HFF-Myc (cell line): ENCODE measurements around the gene CDKL1.
"Not testable (repeated sequence)": the region's sequence is repeated elsewhere in the genome, so short reads cannot be mapped to it uniquely, and the experiment has no call there.

Experiments used
- DNase-seq: peaks from one replicate; pipeline ENCODE4 v3.0.0-alpha.2; 2011; ENCODE audit warnings: low read depth; ENCODE audit errors: extremely low read depth
- H3K4me3 ChIP-seq: replicated peaks from 2 replicates; pipeline ENCODE4 v1.5.1; 2011; ENCODE audit warnings: low read depth, mild to moderate bottlenecking, control low read depth, low read length
- TF ChIP-seq, protein P1 (sequence below): IDR thresholded peaks from 2 replicates; pipeline ENCODE4 v1.5.1; 2012; ENCODE audit warnings: mild to moderate bottlenecking, low read depth, low read length, control low read depth; ENCODE audit errors: missing control alignments

CDKL1 gene

DNA sequence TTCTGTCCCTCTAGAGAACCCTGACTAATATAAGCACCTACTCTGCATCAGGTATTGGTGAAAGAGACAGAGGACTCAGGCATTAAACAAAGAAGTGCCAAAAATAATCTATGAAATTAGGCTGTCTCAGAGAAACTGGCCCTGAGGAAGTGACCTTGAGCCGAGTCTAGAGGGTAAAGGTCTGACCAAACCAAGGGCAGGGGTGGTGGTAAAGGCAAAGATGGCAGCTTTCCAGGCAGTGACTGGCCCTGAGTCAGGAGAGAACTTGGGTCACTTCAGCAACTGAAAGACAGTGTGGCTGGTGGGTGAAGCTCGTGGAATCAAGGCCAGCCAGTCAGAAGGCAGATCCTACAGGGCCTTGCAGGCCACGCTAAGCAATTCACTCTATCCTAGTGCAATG lies 30.6 kb downstream of the CDKL1 start:
- H3K4me3 ChIP-seq = no peak overlapping the region
- TF ChIP-seq, protein P1, sequence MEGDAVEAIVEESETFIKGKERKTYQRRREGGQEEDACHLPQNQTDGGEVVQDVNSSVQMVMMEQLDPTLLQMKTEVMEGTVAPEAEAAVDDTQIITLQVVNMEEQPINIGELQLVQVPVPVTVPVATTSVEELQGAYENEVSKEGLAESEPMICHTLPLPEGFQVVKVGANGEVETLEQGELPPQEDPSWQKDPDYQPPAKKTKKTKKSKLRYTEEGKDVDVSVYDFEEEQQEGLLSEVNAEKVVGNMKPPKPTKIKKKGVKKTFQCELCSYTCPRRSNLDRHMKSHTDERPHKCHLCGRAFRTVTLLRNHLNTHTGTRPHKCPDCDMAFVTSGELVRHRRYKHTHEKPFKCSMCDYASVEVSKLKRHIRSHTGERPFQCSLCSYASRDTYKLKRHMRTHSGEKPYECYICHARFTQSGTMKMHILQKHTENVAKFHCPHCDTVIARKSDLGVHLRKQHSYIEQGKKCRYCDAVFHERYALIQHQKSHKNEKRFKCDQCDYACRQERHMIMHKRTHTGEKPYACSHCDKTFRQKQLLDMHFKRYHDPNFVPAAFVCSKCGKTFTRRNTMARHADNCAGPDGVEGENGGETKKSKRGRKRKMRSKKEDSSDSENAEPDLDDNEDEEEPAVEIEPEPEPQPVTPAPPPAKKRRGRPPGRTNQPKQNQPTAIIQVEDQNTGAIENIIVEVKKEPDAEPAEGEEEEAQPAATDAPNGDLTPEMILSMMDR = no peak
- no peak for DNase-seq

DNA sequence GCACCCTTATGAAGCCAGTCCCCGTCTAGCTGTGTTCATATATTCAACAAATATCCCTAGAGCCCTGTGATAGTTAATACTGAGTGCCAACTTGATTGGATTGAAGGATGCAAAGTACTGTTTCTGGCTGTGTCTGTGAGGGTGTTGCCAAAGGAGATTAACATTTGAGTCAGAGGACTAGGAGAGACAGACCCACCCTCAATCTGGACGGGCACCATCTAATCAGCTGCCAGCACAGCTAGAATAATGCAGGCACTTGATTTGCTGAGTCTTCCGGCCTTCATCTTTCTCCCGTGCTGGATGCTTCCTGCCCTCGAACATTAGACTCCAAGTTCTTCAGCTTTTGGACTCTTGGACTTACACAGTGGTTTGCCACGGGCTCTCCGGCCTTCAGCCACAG lies 31.1 kb downstream of the CDKL1 start:
- DNase-seq, H3K4me3 ChIP-seq: not testable (repeated sequence)

DNA sequence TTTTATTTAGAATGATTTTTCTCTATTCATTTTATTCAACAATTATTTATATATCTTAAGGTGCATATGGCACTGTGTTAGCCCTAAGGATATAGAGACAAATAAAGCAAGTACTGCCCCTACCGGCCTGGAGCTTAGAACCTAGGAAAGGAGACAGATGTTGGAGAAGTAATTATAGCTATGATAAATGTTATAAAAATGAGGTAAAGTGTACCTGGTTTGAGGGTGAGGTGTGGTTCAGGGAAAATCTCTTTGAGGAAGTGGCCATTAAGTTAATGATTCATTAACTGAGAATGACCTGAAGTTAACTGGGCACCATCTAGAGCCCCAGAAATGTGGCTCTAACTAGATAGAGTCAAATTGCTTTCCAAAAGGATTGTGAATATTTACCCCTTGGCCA lies 31.9 kb downstream of the CDKL1 start:
- DNase-seq = no peak
- TF ChIP-seq, protein P1 = no peak

DNA sequence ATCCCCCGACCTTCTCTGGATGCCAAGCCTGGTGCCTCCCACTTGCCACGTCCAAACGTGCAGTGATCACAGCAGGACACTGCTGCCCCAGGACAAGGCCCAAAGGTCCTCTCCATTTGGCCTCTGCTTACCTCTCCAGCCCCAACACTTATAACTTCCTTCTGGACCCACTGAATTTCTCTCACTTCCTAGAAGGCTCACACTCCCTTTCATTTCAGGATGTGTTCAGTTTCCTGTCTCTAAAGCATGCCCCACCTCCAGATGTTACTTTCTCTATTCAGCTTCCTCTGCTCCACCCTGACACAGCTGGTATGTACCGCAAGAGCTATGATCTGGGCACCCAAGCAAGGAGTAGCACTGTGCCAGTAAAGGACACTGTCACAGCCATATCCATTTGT lies 33.0 kb downstream of the CDKL1 start:
- DNase-seq = no peak
- TF ChIP-seq, protein P1 = no peak

More for the DNA sequence above, 31.9 kb downstream of the CDKL1 start:
- no peak overlapping the region for H3K4me3 ChIP-seq

DNA sequence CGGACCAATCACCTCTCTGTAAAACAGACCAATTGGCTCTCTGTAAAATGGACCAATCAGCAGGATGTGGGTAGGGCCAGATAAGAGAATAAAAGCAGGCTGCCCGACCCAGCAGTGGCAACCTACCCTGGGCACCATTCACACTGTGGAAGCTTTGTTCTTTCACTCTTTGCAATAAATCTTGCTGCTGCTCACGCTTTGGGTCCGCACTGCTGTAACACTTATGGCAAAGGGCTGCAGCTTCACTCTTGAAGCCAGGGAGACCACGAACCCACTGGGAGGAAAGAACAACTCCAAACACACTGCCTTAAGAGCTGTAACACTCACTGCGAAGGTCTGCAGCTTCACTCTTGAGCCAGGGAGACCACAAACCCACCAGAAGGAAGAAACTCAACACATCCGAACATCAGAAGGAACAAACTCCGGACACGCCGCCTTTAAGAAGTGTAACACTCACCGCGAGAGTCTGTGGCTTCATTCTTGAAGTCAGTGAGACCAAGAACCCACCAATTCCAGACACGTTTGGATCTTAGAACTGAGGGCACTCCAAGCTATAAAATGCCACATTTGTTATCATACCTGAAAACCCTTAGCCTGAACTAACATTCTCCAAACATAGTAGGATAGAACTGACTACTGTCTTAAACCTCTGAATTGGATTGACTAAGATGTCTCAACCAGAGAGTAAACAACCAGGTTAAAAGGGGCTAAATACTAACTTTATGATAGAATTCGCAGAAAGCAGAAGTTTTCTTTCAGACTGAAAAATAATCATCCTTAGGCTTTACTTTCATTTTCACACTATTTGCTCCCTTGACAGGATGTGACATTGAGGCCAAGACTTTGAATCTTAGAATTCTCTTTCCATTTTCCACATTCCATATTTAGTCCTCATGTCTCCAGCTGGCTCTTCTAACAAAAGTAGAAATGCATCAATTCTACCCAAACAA lies 33.6 kb downstream of the CDKL1 start:
- TF ChIP-seq, protein P1 = no peak
- H3K4me3 ChIP-seq = no peak overlapping the region
- DNase-seq = no peak

More for the DNA sequence above, 33.0 kb downstream of the CDKL1 start:
- H3K4me3 ChIP-seq = no peak overlapping the region

DNA sequence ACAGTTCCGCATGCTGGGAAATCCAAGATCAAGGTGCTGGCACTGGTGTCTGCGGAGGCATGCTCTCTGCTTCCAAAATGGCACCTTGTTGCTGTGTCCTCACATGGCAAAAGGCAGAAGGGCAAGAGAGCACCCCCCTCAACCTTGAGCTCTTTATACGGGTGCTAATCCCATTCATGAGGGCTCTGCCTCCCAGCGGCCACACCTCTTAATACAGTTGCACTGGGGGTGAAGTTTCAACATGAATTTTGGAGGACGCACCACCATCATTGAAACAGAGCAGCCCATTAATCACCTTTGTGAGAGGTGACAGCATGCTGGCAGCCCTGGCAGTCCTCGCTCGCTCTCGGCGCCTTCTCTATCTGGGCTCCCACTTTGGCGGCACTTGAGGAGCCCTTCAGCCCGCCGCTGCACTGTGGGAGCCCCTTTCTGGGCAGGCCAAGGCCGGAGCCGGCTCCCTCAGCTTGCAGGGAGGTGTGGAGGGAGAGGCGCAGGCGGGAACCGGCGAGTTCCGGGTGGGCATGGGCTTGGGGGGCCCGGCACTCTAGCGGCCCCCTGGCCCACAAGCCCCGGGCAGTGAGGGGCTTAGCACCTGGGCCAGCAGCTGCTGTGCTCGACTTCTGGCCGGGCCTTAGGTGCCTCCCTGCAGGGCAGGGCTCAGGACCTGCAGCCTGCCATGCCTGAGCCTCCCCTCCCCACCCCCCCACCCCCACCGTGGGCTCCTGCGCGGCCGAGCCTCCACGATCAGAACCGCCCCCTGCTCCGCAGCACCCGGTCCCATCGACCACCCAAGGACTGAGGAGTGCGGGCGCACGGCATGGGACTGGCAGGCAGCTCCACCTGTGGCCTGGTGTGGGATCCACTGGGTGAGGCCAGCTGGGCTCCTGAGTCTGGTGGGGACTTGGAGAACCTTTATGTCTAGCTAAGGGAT lies 34.9 kb downstream of the CDKL1 start:
- not testable (repeated sequence) for DNase-seq, H3K4me3 ChIP-seq

DNA sequence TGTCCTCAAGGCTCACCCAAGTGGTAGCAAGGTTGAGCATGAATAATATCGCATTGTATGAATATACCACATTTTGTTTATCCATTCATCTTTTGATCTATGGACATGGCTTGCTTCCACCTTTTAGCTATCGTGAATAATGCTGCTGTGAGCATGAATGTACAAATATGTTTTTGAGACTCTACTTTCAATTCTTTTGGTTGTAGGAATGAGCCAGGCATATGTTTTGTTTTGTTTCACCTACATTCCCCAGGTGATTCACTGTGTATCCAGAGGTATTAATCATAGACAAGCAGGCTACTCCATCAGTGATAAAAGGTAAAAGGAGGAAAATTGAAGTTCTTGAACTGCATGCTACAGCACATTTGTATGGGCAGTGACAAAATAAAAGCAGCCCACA lies 35.8 kb downstream of the CDKL1 start:
- TF ChIP-seq, protein P1 = no peak
- DNase-seq = no peak
- no peak overlapping the region for H3K4me3 ChIP-seq
